CD4-positive, alpha-beta T cell treated with Interleukin-17A for 1 hour (primary cell): ENCODE measurements around the gene LUZP2.
"Not testable (repeated sequence)": the region's sequence is repeated elsewhere in the genome, so short reads cannot be mapped to it uniquely, and the experiment has no call there.

Experiments
- DNase-seq: peaks from one replicate; pipeline ENCODE4 v3.0.0-alpha.2; 2020

LUZP2 gene

DNA sequence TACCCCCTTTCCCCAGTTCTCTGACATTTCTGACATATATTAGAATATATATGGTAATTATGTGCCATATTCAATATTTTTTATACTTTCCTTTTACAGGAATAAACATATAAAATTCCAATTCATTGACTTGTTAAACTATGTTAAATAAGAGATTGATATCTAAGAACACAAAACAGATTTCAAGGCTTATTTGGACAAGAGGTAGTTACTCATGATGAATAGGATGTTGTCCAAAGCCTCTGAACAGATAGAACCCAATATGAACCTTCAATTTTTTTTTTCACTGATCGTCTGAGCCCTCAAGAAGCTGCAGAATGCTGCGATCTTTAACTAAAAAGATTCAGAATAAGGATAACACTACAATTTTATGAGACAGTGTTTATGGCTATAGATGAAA lies 340.3 kb downstream of the LUZP2 start:
- DNase-seq = no peak

- no peak for DNase-seq
Observed at GRCh38 chr11:24842308-24842707, 345.5 kb downstream of the LUZP2 start.

DNA sequence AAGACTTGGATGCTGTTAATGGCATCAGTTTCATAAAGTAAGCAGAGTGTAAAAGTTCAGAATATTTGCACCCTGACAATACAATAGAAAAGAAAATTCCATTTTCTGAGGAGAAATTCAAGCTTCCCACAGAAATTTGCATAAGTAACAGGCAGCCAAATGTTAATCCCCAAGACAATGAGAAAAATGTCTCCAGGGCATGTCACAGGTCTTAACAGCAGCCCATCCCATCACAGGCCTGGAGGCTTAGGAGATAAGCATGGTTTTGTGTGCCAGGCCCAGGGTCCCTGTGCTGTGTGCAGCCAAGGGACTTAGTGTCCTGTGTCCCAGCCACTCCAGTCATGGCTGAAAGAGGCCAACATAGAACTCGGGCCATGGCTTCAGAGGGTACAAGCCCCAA lies 347.6 kb downstream of the LUZP2 start:
- DNase-seq = no peak

DNA sequence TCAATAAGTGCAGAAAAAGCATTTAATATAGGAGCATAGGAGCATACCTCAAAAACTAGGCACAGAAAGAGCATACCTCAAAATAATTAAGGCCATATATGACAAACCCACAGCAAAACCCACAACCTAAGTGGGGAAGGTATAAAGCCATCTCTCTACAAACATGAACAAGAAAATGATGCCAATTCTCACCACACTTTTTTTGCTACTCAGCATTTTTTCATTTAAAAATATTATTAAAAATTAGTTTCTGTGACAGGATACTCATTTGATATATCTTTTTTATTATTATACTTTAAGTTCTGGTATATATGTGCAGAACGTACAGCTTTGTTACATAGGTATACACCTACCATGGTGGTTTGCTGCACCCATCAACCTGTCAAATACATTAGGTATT lies 352.0 kb downstream of the LUZP2 start:
- DNase-seq = no peak

DNA sequence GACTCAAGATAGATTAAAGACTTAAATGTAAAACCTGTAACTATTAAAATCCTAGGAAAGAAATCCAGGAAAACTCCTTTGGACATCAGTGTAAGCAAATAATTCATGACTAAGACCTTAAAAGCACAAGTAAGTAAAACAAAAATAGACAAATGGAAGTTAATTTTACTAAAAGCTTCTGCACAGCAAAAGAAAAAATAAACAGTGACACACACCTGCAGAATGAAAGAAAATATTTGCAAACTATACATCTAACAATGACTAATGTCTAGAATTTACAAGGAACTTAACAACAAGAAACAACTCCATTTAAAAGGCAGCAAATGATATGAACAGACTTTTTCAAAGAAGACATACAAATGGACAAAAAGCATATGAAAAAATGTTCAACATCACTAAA lies 359.1 kb downstream of the LUZP2 start:
- no peak for DNase-seq

DNA sequence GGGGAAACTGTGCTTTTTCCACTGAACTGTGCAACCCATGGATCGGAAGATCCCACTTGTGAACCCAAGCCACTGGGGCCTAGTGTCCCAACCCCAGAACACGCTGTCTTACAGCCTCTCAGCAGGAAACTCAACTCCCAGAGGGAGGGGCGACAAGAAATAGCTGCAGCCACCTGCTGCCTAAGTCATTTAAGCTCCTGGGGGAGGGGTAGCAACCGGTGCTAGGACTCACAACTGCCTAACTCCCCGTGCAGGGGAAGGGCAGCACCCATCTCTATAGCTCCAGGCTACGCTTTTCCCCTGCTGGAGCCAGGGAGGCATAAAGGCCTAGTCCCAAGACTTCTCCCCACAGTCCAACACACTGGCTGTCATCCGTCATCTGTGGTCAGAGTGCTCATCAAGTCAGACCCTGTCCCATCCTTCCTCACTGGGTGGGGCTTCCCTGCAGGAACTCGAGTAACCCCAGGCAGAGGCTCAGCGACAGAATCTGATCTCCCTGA lies 363.0 kb downstream of the LUZP2 start:
- DNase-seq = no peak

DNA sequence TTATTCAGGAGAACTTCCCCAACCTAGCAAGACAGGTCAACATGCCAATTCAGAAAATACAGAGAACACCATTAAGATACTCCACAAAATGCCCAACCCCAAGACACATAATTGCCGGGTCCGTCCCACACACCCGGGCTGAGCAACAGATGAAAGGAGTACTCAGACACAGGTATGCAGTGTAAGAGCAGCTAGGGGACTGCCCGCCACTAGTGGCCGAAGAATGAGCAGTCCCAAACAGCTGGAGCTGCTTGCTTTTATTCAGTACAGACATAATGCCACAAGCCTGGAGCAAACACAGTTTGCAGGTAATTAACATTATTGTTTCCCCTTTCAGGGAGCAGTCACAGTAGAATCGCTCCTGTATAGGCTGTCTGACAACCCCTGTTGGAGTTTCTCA lies 364.6 kb downstream of the LUZP2 start:
- DNase-seq = no peak

DNA sequence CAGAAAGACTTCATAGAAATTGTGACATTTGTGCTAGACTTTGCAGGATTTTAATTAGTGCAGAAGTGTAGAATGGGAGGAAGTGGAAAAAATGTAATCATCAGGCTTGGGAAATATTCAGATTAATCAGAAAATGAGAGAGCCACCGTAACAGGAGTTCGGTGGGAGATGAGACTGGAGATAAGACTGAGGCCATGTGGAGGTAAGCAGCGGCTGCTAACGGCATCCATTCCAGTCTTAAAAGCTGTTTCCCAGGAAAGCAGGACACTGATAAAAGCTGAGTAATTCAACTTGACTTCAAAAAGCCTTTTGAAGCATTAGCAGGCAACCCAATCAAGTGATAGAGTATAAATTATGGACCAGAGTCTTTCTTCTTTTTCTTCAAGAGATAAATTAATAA lies 369.9 kb downstream of the LUZP2 start:
- no peak for DNase-seq

- DNase-seq = no peak
Observed at GRCh38 chr11:24870048-24870447, 373.2 kb downstream of the LUZP2 start.

DNA sequence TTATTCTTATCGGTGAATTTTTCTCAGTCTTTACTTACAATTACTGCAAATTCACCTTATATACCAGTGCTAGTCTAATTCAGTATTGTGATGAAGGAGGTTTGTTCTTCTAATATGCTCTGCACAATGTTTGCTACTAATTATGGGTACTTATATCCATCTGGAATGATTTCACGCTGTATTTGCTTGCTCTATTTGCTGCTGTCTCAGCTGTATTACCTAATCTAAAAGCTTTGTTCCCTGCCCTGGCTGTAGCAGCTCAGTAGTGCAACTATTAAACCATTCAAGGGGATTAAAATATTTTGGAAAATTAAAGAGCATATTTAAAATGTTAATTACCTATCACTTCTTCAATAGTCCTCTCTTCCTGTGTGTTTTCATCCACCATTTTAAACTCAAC lies 375.3 kb downstream of the LUZP2 start:
- no peak for DNase-seq

GRCh38 chr11:24872651-24873311 lies 375.9 kb downstream of the LUZP2 start:
- no peak for DNase-seq

DNA sequence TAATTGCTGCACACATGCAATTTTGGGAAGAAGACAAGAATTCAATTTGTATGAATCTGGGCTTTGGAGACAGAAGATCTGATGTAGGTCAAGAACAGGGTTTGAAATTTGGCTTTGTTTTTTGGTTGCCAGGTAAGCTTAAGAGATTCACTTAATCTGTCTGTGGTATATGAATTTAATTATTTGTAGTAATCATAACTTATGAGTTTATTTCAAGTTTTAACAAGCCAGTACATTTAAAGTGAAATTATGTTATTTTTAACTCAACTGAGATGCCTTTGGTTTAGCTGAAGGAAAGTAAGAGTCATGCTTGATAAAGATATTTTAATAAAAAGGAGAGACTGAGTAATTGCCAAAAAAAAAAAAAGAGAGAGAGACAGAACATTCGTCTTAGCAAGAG lies 384.1 kb downstream of the LUZP2 start:
- DNase-seq = no peak

DNA sequence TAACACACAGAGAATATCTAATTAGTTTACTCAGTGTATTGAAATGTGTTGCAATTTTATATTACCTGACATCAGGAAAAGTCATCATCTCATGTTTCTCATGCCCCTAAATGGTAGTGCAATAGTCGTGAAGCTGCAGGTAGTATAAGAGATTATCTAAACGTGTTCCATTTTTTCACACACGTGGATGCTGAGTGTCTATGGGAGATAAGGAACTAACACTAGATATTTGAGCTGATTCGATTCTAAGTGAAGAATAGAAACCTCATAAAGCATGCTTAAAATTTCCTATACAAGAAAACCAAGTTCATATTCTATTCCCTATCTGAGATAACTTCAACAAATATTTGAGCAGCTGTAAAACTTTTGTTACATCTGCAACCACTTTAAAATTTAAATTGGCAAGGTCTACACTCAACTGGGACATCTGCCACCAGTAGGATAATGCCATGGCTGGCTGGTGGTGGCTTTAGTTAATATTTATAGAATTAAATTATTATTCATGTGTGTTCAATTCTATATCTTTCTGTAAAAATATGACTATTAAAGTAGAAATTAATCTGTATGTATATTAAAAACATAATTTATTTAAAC lies 388.8 kb downstream of the LUZP2 start:
- no peak for DNase-seq

DNA sequence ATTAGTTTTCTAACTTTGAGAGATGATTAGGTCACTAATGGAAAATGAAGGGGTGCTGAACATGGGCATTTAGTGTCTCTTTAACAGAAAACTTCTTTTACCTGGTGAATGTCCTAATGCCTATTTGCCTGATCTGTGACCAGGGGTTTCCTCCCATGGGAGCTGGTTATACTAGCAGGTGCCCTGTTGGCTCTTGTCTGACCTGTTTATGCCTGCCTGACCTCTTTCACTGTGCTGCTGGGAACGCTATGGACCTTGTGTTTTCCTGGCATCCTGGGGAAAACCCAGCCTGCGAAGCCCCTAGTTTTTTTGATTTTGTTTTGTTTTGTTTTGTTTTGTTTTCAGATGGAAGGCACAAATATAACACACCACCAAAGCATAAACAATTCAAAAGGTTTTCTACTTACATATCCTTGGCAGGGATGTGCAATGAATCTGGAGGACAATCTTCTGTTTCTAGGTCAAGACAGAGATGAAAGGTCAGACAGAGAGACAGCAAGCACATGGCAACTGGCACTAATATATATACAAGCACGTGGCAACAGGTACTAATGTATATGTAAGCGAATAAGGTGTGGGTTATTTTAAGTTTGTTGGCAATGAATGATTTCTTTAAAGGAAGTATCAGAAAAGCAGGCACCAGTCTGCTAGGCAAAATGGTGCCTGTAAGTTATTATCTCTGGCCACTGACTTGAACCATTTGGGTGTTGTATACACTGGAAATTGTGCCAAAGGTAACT lies 390.2 kb downstream of the LUZP2 start:
- DNase-seq = no peak

- DNase-seq = no peak
Observed at GRCh38 chr11:24890426-24890825, 393.6 kb downstream of the LUZP2 start.

GRCh38 chr11:24891845-24892492 lies 395.1 kb downstream of the LUZP2 start:
- not testable (repeated sequence) for DNase-seq

DNA sequence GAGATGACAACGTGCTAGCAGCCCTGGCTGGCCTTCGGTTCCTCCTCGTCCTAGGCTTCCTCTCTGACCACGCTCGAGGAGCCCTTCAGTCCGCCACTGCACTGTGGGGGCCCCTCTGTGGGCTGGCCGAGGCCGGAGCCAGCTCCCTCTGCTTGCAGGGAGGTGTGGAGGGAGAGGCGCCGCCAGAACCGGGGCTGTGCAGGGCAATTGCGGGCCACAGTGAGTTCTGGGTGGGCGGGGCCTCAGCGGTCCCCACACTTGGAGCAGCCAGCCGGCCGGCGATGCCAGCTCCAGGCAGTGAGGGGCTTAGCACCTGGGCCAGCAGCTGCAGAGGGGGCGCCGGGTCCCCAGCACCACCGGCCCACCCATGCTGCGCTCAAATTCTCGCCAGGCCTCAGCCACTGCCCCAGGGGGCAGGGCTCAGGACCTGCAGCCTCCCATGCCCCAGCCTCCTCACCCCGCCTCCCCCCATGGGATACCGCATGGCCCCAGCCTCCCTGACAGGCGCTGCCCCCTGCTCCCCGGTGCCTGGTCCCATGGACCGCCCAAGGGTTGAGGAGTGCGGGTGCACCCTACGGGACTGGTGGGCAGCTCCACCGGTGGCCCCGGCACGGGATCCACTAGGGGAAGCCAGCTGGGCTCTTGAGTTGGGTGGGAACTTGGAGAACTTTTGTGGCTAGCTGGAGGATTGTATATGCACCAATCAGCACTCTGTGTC lies 399.4 kb downstream of the LUZP2 start:
- no peak for DNase-seq

DNA sequence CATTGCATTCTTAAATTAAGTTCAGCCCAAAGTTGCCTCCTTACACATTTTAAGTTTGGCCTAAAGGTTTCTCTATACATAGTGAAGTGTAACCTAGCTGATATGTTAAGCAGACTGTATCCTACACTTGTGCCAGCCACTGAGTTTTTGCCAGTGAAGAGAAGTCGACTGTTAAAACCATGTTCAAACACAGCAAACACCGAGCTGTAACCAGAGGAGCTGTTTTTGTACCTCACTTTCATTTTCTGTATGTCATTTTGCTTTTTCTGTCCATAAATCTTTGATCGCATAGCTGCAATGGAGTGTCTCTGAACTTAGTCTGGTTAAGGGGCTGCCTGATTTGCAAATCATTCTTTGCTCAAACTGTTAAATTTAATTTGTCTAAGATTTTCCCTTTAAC lies 403.7 kb downstream of the LUZP2 start:
- no peak for DNase-seq

GRCh38 chr11:24900960-24901549 lies 404.2 kb downstream of the LUZP2 start:
- no peak for DNase-seq

- no peak for DNase-seq
Observed at GRCh38 chr11:24903555-24903954, 406.7 kb downstream of the LUZP2 start.

DNA sequence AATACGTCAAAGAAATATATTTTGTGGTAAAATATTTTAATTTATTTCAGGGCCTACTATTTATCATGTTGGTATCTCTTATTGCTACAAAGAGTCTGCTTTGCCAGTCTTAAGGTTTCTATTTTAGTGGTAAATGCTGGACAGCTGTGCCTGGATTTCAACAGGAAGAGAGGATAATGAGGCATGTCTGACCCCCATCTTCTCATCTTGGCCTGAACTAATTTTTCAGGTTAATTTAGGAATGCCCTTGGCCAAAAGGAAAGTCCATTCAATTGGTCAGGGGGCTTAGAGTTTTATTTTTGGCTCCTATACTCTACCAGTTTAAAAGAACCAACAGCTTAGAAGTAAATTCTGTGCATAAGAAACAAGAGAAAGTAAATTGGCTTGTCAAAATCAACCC lies 428.2 kb downstream of the LUZP2 start:
- no peak for DNase-seq
